SKM-1 treated with dmso at 0.1 percent for 144 hours (cell line): Measurements from ENCODE around the gene ZNF804A.
"Not testable (repeated sequence)": the region's sequence is repeated elsewhere in the genome, so short reads cannot be mapped to it uniquely, and the experiment has no call there.

Source experiments
- DNase-seq: peaks from one replicate; lab custom pipeline; 2025; ENCODE audit not compliant: unreplicated experiment; lab: John Stamatoyannopoulos, UW

Gene ZNF804A

DNA sequence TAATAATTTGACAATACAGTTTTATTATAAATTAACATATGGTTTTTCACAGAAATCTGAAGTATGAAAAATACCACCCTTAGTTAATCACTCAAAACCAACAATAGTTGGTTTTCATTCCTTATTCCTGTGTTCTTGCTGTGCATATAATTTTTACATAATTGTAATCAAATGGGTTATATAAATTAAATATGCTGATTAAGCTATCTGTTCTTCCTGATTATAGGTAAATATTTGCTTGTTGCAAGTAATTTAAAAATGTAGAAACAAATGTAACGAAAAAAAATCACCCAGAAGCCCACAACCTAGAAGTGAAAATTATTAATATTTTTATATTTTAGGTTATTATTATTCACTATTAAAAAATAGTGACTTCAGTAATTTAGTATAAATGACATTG is 98.3 kb downstream of the ZNF804A start:
- DNase-seq: no peak

DNA sequence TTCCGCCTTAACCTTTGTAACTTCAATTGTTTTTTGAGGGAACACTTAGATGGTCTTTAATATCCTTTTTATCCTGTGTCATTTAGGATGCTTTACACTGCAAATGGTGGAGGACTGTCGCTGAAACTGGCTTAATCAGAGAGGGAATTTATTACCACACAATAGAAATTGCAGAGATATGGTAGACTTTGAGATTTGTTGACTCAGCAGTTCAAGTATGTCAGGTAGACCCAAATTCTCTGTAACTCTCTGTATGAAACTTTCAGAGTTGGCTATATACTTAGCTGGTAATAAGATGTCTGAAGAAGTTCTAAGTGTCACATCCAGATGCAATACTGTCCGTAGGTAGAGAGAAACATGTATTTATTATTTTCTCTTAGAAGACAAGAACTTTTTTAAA is 100.1 kb downstream of the ZNF804A start:
- DNase-seq: no peak

DNA sequence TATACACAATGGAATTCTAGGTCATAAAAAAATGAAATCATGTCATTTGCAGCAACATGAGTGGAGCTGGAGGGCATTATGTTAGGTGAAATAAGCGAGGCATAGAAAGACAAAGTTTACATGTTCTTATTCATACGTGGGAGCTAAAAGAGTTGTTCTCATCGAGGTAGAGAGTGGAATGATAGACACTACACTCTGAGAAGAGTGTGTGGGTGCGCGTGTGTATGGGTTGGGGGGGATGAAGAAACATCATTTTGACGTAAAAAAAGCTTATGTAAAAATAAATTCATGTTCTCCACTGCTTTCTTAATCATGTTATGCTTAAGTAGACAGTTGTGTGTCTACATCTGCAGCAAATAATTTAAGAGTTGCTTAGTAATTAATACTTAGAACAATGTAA is 123.6 kb downstream of the ZNF804A start:
- no peak for DNase-seq

DNA sequence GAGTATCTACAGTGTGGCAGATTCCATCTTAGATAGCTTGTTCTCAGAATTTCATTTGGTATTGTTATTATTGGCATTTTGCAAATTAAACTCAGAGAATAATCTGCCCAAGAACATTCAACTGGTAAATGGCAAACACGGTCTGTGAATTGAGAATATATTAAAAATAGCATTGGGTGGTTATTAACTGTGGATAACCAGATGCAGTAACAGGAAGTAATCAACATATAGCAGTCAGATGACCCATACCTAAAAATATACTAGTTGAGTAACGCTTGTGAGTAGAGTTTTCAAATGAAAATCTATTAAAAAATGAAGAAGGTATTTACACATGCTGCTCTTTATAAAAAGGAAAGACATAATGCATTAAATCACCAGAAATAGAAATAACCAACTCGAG is 129.5 kb downstream of the ZNF804A start:
- no peak for DNase-seq

DNA sequence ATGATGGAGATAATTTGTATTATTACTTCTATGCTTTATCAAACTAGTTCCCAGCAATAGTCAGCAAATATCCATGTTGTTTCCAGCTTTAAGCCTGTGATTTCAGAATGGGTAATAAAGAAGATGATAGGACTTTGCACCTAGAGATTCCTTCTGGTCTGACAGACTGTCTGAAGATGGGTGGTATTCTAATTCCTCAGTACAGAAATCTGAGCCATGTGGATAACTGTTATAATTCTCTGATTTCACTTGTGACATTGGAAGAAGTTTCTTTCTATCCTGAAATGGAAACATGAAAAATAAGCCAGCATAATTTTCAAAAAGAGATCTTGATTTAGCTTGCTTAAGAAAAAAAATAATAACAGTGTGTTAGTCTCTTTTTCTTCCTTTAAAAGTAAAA is 130.1 kb downstream of the ZNF804A start:
- no peak for DNase-seq

DNA sequence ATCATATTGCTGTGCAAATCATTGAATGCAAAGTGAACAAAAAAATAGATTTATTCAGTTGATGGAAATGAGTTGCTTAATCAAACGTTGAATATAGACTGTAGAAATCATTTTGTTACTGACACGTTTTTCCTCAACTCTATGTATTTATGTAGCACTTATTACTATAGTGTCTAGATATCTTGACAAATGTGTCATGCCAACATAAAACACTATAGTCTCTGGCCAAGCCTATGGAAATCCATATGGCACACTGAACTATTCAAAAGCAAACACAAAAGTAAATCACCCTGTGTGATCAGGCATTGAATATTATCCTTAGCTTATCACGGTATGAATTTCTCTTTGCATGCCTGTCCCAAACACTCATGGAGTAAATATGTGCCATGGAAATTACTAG is 131.3 kb downstream of the ZNF804A start:
- no peak for DNase-seq

DNA sequence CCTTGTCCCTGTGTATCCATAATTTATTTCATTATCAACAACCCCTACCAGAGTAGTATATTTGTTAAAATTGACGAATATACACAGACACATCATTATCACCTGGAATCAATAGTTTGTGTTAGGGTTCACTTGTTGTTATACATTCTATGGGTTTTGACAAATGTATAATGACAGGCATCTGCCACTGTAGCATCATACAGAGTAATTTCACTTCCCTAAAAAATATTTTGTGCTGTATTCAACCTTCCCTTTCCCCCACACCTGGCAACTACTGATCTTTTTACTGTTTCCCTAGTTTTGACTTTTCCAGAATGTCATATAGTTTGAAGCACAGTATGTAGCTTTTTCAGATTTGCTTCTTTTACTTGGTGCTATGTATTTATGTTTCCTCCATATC is 132.0 kb downstream of the ZNF804A start:
- no peak for DNase-seq

DNA sequence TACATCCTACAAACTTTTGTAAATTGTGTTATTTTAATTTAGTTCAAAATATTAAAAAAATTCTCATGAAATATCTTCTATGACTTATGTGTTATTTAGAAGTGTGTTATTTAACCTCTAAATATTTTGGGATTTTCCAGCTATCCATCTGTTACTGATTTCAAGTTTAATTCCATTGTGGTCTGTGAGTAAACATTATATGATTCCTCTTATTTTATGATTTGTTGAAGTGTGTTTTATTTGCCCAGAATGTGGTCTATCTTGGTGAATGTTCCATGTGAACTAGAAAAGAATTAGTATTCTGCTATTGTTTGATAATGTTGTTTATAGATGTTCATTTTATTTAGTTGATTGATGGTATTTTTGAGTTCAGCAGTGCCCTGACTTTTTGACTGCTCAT is 136.0 kb downstream of the ZNF804A start:
- no peak for DNase-seq

DNA sequence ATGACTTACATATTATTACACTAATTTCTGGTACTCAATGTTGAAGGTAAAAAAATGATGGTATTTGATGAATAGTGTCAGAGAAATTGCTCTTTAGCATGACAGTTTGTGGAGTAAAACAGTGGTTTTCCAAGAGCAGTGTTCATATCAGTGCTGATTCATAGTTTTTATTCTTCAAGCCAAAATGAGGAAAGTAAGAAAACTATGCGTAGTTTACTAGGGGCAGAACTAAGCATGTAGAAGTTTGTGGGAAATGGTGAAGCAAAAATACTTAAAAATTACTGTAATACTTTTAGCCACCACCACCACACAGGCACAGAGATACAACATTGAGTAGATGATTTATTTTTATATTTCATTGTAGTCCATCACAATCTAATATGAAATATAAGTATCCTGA is 137.3 kb downstream of the ZNF804A start:
- no peak for DNase-seq

DNA sequence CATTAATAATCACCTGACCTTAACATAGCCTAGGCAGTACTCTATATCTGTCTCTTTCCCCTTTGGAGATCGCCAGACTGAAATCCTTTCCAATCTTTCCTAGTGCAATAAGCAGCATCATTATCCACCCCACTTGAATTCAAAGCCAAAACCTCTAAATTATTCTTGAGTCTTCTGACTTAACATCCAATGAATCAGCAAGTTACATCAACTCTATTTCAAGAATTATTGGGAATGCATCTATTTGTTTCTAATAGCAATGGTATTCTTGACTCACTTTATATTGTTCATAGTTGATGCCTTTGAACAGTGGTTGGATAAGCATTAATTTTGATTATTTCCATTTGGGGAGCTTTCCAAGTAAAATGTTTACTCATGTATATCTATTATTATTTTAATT is 144.8 kb downstream of the ZNF804A start:
- no peak for DNase-seq

DNA sequence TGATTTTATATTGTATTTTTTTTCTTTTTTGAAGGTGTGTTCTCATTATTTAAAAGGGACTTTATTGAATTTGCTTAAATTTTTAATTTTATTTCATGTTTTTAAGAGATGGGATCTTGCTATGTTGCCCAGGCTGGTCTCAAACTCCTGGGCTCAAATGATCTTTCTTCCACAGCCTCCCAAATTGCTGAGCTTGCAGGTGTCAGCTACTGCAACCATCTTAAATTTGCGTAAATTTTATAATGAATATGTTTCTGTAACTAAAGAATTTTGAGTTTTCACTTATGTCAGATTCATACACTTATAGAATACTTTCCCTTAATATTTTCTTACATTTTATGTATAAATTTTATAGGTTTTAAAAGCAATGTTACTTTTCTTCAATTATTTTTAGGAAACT is 157.8 kb downstream of the ZNF804A start:
- no peak for DNase-seq

DNA sequence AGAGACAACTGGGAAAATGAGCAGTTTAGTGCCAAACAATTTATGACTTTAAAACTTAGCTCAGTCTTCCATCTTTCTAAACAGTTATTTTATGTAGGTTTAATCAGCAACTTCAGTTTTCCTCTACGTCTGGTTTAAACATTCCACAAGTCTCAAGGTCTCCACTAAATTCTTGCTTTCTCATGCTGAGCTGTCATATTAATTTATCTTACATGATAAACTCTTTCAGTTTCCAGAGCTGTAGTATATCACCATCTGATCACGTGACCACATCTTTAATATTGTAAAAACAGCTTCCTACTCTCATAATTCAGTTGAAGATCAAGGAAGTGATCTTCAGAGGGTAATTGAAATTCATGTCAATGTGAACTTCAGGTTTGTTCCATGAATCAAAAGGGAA is 158.6 kb downstream of the ZNF804A start:
- no peak for DNase-seq

DNA sequence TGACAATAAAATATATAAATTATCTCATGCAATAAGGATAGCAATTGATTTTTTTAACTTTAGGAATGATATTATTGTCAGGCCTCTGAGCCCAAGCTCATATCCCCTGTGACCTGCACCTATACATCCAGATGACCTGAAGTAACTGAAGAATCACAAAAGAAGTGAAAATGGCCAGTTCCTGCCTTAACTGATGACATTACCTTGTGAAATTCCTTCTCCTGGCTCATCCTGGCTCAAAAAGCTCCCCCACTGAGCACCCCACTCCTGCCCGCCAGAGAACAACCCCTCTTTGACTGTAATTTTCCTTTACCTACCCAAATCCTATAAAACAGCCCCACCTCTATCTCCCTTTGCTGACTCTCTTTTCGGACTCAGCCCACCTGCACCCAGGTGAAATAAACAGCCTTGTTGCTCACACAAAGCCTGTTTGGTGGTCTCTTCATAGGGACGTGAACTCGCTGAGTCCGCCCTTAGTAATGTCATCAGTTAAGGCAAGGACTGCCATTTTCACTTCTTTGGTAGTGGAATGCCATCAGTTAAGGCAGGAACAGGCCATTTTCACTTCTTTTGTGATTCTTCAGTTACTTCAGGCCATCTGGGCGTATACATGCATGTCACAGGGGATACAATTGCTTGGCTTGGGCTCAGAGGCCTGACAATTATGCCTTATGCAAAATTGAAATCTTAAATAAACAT is 161.4 kb downstream of the ZNF804A start:
- DNase-seq: not testable (repeated sequence)

DNA sequence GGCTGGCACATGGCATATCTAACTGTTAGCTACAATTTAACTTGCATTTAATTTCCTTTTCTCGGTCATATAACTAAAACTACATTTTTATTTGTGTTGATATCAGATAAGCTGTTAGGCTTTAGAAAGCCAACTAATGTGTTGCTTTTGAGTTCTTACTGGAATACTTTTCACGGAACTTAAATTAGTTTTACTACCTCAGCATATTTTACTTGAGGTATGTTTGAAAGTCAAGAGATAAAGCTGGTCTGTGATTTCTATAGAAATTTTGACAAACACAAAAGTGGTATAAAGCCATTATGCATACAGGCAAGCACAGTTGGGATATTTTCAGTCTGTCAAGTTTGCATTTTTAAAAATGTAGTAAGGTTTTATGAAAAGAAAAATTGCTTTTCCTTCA is 162.6 kb downstream of the ZNF804A start:
- no peak for DNase-seq

DNA sequence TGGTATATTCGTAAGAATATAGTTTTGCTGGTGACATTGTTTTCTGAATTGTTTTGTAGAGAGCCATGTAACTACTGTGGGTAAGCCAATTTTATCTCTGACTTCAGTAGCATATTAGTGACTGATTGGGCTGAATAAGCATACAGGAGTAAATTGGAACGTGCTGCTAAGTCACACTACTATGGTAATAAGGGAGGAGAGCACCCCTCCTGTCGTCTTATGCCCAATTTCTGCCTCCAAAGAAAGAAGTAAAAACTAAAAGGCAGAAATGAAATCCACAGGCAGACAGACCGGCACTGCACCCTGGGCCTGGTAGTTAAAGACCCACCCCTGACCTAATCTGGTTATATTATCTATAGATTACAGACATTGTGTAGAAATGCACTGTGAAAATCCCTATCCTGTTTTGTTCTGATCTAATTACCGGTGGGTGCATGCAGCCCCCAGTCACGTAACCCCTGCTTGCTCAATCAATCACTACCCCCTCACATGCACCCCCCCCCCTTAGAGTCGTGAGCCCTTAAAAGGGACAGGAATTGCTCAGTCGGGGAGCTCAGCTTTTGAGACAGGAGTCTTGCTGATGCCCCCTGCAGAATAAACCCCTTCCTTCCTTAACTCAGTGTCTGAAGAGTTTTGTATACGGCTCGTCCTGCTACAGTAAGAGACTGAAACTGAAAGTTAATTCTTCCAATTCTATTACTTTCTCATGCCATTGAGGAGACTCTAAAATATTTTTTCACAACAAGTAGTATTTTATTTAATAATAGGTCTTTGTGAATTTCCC is 167.0 kb downstream of the ZNF804A start:
- DNase-seq: no peak

DNA sequence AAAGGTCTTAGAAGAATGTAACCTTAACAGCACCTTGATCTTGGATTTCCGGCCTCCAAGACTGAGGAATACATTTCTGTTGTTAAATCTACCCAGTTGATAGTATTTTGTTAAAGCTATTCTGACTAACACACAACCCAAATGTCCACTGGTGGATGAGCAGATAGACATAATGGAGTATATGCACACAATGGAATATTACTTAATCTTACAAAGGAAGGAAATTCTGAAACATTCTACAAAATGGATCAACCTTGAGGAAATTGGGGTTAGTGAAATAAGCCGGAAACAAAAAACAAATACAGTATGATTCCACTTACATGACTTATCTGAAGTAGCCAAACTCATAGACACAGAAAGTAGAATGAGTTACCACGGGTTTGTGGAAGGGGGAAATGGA is 168.7 kb downstream of the ZNF804A start:
- DNase-seq: no peak

DNA sequence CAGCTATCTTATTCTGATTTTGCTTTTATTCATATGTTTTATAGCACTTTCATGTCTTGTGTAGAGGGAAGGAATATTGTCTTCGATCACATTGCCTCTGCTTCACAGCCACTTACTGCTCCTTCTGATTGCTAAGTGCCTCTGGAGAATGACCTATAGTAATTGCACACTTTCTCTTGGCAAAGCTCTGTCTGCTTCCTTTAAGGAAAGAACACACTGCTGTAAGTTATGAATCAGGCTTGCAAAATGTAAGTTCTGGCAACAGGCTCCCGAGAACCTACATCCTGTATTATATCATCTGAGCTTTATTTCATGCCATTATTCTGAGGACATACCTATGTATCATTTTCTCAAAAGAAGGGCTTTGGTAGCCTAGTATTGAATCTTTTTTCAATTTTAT is 170.7 kb downstream of the ZNF804A start:
- DNase-seq: no peak

DNA sequence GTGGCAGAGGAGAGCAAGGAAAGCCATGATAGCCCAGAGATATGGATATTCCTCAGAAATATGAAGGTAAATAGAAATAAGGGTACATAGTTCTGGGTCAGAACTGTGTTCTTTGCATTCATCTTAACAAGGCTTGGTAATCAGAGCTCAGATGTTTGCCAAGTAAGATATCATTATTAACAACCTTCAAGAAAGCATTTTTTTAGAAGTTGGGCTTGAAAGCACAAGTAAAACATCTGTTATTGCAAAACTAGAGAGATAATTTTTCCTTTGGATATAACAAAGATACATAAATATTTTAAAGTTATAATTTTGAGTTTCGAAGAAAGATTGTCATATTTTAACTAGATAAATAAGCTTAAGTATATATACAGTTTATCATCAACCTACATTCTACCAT is 171.4 kb downstream of the ZNF804A start:
- DNase-seq: no peak

DNA sequence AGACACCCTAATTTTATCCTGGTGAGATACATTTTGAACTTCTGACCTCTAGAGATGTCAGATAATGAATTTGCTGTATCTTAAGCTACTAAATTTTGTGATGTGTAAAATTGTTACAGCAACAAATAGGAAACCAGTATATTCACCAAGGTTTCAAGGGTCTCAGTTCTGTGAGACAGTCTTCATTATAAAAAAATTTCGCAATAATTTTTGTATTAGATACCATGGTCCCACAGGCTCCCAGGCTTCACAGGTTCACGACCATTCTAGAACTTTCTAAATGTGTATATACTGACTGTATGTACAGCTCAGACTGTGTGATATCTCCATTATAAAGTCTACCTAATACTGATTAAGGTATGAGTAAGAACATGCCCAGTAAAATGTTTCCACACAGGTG is 181.4 kb downstream of the ZNF804A start:
- no peak for DNase-seq

DNA sequence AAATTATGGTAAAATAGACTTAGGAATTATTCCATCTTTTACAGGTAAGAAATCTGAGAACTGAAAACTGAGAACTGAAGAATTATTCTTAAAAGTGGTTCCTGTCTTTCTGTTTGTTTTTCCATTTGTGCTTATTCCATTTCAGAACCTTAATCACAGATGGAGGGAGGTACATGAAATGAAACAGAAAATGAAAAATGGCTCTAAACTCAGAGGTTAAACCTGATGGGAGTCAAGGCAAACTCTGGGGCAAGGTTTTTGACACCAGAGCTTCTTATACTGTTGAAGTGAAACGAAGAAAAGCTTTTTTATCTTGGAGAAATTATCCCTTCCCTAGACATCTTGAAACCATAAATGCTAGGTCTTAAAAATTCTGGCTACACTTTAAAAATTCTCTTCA is 182.1 kb downstream of the ZNF804A start:
- no peak for DNase-seq

DNA sequence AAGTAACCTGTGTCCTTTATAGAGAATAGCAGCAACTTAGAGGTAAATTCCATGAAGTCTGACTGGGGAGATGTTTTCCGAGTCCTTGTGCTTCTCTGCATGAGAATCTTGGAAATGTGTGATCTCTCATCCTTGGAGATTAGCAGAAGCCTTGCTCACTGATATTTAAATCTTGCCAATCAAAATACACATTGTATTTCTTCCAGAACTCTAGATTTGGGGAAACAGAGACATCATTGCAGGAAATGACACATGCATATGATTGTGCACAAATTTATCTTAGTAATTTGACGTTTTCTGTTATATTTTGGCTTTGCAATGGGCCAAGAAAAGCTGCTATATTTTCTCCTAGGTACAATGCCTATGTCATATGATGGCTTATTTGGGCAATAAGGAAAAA is 182.6 kb downstream of the ZNF804A start:
- DNase-seq: no peak

DNA sequence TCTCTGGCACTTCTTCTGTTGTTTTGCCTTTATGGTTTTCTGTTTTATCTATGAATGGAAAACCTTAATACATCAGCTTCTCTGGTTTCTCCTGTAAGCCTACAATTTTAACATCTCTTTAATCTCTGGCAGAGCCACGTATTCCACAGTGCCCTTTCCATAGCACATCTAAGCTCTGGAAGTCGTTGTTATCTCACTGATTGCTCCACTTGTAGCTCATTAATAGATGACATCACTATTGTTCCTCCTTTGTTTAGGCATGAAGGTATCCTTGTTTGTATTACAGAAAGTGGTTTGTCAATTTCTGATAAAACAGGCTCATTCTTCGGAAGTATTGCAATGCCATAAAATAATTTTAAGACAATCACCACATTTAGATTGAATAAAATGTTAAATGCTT is 185.2 kb downstream of the ZNF804A start:
- DNase-seq: no peak

DNA sequence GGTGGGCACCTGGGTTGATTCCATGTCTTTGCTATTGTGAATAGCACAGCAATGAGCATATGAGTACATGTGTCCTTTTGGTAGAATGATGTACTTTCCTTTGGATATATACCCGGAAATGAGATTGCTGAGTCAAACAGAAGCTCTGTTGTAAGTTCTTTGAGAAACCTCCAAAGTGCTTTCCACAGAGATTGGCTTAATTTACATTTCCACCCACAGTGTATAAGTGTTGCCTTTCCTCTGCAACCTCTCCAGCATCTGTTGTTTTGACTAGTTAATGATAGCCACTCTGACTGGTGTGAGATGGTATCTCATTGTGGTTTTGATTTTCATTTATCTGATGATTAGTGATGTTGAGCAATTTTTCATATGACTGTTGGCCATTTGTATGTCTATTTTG is 194.8 kb downstream of the ZNF804A start:
- DNase-seq: no peak
